GM18517 (cell line): Measurements from ENCODE around the gene INSR.
A peak's percentile ranks its signal among the peaks of the same experiment; 100 is the strongest.
"Not testable (repeated sequence)": the region's sequence is repeated elsewhere in the genome, so short reads cannot be mapped to it uniquely, and the experiment has no call there.

Source experiments
- ATAC-seq: cut with Tn5 transposase; IDR thresholded peaks from one replicate; pipeline ENCODE4 v1.9.1; 2021; ENCODE audit warnings: mild to moderate bottlenecking, moderate library complexity; ENCODE audit not compliant: unreplicated experiment

INSR gene

DNA sequence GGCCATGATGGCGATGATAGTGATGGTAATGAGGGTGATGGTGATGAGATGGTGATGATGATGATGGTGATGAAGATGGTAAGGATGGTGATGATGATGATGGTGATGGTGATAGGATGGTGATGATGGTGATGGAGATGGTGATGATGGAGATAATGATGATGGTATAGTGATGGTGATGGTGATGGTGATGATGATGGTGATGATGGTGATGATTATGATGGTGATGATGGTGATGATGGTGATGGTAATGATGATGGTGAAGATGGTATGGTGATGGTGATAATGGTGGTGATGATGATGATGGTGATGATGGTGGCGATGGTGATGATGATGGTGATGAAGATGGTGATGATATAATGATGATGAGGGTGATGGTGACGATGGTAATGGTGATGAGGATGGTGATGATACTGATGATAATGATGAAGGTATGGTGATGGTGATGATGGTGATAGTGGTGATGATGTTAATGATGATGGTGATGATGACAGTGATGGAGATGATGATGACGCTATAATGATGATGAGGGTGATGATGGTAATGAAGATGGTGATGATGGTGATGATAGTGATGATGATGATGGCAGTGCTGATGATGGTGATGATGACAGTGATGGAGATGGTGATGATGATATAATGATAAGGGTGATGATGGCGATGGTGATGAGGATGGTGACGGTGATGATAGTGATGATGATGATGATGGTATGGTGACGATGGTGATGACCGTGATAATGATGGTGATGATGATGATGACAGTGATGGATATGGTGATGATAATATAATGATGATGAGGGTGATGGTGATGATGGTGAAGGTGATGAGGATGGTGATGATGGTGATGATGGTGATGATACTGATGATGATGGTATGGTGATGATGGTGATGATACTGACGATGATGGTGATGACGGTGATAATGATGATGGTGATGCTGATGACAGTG lies 187.2 kb downstream of the INSR start:
- ATAC-seq: no peak

- no peak for ATAC-seq
Observed at GRCh38 chr19:7104747-7105447, 189.3 kb downstream of the INSR start.

DNA sequence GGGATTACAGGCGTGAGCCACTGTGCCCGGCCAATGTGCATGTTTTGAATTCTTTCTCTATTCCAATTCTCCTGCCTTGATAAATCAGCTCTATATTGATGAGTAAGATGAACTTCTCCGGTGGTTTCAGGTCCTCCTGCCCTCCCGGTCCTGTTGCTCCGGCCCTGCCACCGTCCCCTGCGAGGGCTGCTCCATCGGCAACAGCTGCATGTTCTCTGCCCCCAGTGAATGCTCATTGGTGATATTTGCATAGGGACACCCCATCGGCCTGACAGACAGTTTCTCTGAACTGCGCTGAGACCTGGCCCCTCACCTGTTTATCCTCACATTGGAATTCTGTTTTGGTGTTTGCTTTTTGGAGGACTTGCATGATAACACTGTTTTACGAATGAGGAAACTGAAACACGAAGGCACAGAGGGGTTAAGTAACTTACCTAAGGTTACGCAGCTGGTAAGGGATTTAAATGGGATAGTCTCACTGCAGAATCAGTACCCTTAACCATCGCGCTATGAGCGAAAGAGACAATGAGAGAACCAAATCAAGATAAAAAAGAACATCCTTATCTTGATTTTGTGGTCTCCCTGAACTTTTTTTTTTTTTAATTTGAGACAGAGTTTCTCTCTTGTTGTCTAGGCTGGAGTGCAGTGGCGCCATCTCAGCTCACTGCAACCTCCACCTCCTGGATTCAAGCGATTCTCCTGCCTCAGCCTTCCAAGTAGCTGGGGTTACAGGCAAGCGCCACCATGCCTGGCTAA lies 192.5 kb downstream of the INSR start:
- ATAC-seq: no peak

DNA sequence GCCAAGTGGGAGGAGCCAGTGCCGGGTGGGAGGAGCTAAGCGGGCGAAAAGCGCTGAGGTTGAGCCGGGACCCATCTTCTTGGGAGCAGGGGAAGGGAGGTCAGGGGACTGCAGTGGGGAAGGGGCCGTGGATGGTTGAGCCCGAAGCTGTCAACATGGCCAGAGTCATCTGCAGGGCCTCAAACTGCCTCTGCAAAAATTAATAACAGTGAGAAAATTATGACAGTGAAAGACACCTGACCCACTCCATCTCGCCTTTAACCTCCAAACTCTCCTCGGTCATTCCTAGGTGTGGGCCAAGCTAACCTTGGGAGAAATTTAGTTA lies 194.7 kb downstream of the INSR start:
- no peak for ATAC-seq

DNA sequence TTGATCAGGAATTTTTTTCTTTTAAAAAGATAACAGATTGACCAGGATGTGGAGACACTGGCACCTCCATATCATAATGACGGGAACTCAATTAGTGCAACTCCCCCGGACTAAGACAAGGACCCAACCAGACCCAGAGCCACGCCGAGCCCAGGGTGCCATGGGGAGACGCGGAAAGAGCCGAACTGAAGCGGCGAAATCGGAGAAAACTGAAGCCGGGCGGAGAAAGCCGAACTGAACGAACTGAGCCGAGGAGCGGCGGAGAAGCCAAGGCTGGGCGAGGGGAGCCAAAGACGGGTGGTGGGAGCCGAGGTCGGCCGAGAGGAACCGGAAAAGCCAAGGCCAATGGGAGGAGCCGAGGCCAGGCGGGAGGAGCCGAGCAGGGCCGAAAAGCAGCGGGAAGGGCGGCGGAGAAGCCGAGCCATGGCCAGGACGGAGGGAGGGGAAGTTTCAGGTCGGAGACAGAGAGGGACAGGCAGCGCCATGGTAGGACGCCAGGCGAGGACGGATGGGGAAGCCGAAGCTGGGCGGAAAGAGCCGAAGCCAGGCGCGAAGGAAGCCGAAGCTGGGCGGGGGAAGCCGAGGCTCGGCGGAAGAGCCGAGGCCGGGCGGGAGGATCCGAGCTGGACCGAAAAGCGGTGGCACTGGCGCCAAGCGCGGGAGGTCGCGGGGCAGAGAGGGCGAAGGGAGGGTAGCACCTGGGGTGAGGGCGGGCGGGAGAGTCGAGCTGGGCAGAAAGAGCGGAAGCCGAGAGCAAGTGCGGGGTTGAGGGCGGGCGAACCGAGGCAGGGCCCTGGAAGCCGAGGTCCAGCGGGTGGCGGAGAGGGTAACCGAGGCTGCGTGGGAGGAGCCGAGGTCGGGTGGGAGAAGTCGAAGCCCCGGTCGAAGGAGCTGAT lies 195.3 kb downstream of the INSR start:
- ATAC-seq: peak; percentile 86

DNA sequence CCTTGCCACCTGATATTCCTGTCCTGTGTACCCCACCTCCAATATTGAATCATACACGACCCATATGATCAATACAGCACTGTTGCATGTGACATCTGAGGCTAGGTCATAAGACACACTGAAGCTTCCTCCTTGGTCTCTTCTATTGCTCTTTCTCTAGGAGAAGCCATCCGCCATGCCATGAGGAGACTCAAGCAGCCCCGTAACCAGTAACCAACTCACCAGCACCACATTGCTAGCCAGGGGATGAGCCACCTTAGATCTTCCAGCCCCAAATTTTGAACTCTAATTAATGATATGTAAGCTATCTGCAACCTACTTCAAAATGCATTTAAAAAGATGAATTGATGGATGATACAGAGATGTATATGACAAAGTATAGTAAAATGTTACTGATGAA lies 196.1 kb downstream of the INSR start:
- no peak for ATAC-seq

GRCh38 chr19:7088999-7089398 lies 205.2 kb downstream of the INSR start:
- no peak for ATAC-seq

DNA sequence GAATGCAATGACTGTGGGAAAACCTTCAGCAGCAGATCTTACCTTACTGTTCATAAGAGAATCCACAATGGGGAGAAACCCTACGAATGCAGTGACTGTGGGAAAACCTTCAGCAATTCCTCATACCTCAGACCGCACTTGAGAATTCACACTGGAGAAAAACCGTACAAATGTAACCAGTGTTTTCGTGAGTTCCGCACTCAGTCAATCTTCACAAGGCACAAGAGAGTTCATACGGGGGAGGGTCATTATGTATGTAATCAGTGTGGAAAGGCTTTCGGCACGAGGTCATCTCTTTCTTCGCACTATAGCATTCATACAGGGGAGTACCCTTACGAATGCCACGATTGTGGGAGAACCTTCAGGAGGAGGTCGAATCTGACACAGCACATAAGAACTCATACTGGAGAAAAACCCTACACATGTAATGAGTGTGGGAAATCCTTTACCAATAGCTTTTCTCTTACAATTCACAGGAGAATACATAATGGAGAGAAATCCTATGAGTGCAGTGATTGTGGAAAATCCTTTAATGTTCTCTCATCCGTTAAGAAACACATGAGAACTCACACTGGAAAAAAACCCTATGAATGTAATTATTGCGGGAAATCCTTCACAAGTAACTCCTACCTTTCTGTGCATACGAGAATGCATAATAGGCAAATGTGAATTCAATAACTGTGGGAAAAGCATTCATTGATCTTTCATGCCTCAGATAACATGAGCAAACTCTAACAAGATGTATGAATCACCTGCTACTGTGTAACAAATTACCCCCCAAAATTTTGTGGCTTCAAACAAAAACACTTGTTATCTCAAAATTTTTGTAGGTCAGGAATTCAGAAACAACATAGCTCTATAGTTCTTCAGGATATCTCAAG lies 210.9 kb downstream of the INSR start:
- no peak for ATAC-seq

DNA sequence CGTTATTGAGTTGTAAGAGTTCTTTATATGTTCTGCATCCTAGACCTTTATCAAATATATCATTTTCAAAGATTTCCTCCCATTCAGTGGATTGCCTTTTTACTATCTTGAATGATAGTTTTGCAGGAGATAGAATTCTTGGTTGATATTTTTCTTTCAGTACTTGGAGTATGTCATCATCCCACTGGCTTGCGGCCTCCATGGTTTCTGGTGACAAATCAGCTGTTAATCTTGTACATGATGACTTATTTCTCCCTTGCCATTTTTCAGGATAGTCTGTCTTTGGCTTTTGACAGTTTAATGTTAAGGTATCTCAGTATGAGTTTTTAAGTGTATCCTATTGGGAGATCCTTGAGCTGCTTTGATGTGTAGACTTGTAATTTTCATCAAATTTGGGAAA lies 216.2 kb downstream of the INSR start:
- ATAC-seq: no peak

DNA sequence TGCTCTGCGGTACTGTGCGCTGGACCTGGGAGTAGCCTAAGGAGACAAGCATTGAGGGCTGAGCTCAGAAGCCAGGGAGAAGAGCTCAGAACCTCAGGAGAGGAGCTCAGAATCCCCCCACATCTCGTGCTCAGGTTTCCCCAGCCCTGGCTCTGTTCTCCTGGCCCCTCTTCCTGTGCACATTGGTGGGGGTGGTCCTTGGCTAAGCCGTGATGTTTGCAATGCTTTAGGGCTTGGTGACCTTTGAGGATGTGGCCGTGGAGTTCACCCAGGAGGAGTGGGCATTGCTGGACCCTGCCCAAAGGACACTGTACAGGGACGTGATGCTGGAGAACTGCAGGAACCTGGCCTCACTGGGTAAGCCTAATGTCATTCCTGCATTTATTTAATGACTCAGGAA lies 218.1 kb downstream of the INSR start:
- ATAC-seq: no peak

GRCh38 chr19:7074705-7075282 lies 219.4 kb downstream of the INSR start:
- no peak for ATAC-seq

GRCh38 chr19:7072541-7072940 lies 221.7 kb downstream of the INSR start:
- no peak for ATAC-seq

- no peak for ATAC-seq
Observed at GRCh38 chr19:7069904-7070226, 224.3 kb downstream of the INSR start.

DNA sequence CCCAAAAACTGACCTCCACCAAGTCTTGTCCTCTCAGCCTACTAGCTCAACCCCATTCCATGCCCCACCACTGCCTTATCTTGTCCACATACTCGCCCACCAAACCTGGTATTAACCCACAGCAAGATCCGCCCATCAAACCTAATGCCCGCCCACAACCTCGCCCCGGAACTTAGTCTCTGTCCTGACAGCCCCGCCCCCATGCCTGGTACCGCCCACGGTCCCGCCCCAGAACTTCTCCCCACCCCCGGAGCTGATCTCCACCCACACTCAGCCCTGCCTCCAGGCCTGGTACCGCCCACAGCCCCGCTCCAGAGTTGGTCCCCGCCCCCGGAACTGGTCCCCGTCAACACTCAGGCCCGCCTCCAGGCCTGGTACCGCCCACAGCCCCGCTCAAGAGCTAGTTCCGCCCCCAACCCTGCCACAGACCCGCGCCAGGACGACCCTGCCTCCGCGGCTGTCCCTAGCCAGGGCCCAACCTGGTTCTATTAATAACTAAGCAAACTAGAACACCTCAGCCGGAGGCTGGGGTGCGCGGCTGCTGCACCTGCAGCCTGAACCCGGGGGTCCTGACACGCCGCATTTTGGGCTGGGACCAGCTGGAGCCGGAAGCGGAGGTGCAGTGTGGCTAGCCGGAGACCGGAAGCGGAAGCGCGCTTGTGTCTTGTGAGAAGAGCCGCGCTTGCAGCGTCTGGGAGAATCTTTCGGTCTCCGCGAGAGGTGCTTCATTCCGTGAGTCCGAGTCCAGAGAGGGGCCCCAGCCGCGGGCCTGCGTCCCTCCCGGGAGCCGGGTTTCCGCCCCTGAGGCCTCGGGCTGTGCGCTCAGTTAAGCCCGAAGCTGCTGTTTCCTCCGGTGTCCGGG lies 224.9 kb downstream of the INSR start, which contains the start of gene ZNF557:
ZNF557 (plus strand) TSS at position 662 of the 862 bp plus-strand sequence. CDS start 5,372 bp downstream, outside the sequence.
- peak; percentile 84 for ATAC-seq

DNA sequence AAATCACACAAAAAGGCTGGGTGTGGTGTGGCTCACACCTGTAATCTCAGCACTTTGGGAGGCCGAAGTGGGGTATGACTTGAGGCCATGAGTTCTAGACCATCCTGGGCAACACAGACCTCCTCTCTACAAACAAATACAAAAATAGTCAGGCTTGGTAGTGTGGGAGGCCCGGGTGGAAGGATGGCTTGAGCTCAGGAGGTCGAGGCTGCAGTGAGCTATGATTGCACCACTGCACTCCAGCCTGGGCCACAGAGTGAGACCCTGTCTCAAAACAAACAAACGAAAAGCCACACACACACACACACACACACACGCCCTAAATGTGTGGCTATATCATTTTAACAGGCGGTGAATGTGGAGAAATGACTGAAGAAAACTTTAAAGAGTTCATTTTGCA lies 225.6 kb downstream of the INSR start:
- no peak for ATAC-seq

DNA sequence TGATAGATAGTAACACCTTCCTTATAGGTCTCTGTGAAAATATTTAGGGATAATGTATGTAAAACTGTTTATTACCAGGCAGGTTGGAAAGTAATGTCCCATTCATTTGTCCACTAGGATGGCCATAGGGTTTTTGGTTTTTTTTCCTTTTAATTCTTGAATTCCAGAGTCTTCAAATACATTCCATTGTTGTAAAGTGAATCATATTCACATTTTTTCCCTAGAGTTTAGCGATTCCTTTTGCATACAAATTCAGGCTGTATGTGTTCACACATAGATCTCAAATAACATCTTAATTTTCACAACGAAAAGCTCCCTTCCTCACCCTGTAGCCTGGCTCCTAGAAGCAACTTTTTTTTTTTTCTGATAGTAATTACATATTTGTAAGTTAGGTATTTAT lies 226.5 kb downstream of the INSR start:
- ATAC-seq: no peak

- ATAC-seq: not testable (repeated sequence)
Observed at GRCh38 chr19:7067122-7067521, 227.1 kb downstream of the INSR start.

DNA sequence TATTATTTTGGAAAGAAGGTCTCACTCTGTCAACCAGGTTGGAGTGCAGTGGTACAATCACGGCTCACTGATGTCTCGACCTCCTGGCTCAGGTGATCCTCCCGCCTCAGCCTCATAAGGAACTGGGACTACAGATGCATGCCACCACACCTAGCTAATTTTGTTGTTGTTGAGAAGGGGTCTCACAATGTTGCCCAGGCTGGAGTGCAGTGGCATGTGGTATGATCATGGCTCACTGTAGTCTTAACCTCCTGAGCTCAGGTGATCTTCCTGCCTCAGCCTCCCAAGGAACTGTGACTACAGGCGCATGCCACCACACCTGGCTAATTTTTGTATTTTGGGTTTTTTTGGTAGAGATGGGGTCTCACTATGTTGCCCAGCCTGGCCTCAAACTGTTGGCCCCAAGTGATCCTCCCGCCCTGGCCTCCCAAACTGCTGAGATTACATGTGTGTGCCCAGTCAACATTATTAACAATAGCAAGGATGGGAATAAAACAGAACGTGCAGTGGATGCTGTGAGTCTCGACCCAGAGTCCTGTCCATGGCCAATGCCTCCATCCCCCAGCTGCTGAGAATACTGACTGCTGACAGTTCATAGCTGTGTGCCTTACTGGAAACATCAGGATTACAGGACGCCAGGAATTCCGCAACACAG lies 230.3 kb downstream of the INSR start:
- ATAC-seq: no peak
